ENCODE results near the gene RBM26. TPM values are rescaled to one million over a fixed set of nuclear protein-coding genes. Genes with fewer than 3 reads are reported as not detected.
A peak's percentile ranks its signal among the peaks of the same experiment; 100 is the strongest.

Gene RBM26
- total and polyA plus RNA-seq, 2 experiments from 2014 or later = 22.9 to 41.3 TPM

DNA sequence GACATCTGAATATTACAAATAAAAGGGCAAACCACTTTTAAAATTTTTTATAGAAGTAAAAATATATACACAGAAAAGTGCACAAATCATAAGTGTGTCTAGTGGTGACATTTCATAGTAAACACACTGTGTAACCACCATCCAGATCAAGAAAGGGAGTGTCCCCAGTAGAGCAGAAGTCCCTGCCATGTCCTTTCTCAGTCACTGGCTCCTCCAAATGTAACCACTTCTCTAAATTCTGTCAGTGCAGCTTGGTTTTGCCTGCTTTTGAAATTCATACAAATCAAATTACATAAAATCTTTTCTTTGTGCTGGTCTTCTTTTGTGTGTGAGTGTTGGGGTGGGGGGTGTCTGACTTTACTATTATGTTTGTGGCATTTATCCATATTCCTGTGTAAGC, 116.5 kb downstream of the RBM26 start:
- H3K27me3 ChIP-seq = no peaks in the 10 kb centered on the region
- TF ChIP-seq, protein P1, sequence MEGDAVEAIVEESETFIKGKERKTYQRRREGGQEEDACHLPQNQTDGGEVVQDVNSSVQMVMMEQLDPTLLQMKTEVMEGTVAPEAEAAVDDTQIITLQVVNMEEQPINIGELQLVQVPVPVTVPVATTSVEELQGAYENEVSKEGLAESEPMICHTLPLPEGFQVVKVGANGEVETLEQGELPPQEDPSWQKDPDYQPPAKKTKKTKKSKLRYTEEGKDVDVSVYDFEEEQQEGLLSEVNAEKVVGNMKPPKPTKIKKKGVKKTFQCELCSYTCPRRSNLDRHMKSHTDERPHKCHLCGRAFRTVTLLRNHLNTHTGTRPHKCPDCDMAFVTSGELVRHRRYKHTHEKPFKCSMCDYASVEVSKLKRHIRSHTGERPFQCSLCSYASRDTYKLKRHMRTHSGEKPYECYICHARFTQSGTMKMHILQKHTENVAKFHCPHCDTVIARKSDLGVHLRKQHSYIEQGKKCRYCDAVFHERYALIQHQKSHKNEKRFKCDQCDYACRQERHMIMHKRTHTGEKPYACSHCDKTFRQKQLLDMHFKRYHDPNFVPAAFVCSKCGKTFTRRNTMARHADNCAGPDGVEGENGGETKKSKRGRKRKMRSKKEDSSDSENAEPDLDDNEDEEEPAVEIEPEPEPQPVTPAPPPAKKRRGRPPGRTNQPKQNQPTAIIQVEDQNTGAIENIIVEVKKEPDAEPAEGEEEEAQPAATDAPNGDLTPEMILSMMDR (IDR thresholded peaks at IDR 0.05; ENCODE audit: low read depth, low read length) = no peak
- no peak for DNase-seq (ENCODE audit: low read depth in 1 of 2, low spot score in 1 of 2)

GRCh38 chr13:79287939-79288795, 117.9 kb downstream of the RBM26 start:
- H3K27ac ChIP-seq = no peak overlapping the region
- H3K4me3 ChIP-seq = no peak overlapping the region

More for the DNA sequence above, 116.5 kb downstream of the RBM26 start:
- Histone ChIP-seq H3K9me3 (ENCODE audit: low read depth) (no peaks in the 10 kb centered on the region), H3K36me3 (no peaks in the 10 kb centered on the region), H3K4me3 (no peak overlapping the region), H3K4me1 (ENCODE audit: low read depth) (peaks cover 7% of the 10 kb centered on the region), H3K27ac (no peak overlapping the region)

GRCh38 chr13:79285159-79285558, 120.9 kb downstream of the RBM26 start:
- no peaks in the 10 kb centered on the region for H3K27me3 ChIP-seq
- no peak overlapping the region for H3K4me3 ChIP-seq
- H3K4me1 ChIP-seq (ENCODE audit: low read depth) = peaks cover 3% of the 10 kb centered on the region
- H3K36me3 ChIP-seq = no peaks in the 10 kb centered on the region
- no peak for DNase-seq (ENCODE audit: low read depth in 1 of 2, low spot score in 1 of 2)
- H3K27ac ChIP-seq = no peak overlapping the region
- H3K9me3 ChIP-seq (ENCODE audit: low read depth) = no peaks in the 10 kb centered on the region
- TF ChIP-seq, protein P1 (IDR thresholded peaks at IDR 0.05; ENCODE audit: low read depth, low read length) = no peak

More at GRCh38 chr13:79287939-79288795, 117.9 kb downstream of the RBM26 start:
- no peaks in the 10 kb centered on the region for H3K27me3 ChIP-seq
- peaks cover 7% of the 10 kb centered on the region for H3K4me1 ChIP-seq (ENCODE audit: low read depth)
- no peaks in the 10 kb centered on the region for H3K9me3 ChIP-seq (ENCODE audit: low read depth)
- H3K36me3 ChIP-seq = no peaks in the 10 kb centered on the region
- DNase-seq (ENCODE audit: low read depth in 1 of 2, low spot score in 1 of 2) = no peak
- TF ChIP-seq, protein P1 (IDR thresholded peaks at IDR 0.05; ENCODE audit: low read depth, low read length) = no peak

DNA sequence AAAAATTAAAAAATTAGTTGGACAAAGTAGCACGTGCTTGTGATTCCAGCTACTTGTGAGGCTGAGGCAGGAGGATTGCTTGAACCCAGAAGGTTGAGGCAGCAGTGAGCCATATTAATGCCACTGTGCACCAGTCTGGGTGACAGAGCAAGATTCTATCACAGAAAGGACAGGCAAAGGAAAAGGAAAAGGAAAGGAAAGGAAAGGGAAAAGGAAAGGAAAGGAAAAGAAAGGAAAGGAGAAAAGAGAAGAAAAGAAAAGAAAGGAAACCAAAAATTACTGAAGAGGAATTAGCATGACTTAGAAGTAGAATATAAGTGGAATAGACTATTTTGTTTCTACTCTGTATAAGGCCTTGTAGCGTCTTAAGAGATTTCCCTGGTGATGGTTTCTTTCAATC, 122.3 kb downstream of the RBM26 start:
- Histone ChIP-seq H3K9me3 (ENCODE audit: low read depth) (no peaks in the 10 kb centered on the region), H3K27me3 (no peaks in the 10 kb centered on the region), H3K36me3 (no peaks in the 10 kb centered on the region), H3K27ac (no peak overlapping the region), H3K4me1 (ENCODE audit: low read depth) (peaks cover 3% of the 10 kb centered on the region), H3K4me3 (no peak overlapping the region)
- TF ChIP-seq, protein P1 (IDR thresholded peaks at IDR 0.05; ENCODE audit: low read depth, low read length) = no peak
- DNase-seq (ENCODE audit: low read depth in 1 of 2, low spot score in 1 of 2) = no peak

- TF ChIP-seq, protein P1 (IDR thresholded peaks at IDR 0.05; ENCODE audit: low read depth, low read length) = no peak
- Histone ChIP-seq H3K27ac (no peak overlapping the region), H3K27me3 (no peaks in the 10 kb centered on the region), H3K36me3 (no peaks in the 10 kb centered on the region), H3K9me3 (ENCODE audit: low read depth) (no peaks in the 10 kb centered on the region), H3K4me3 (no peak overlapping the region), H3K4me1 (ENCODE audit: low read depth) (no peaks in the 10 kb centered on the region)
- DNase-seq (ENCODE audit: low read depth in 1 of 2, low spot score in 1 of 2) = peak in 1 of 2 donors; percentile 3
Observed at GRCh38 chr13:79282976-79283375, 123.1 kb downstream of the RBM26 start.

Measured in cardiac muscle cell (in vitro differentiated cells and primary cell).